HepG2 (cell line): Measurements from ENCODE around the gene NOTCH2. TPM values are rescaled to one million over a fixed set of nuclear protein-coding genes. Genes with fewer than 3 reads are reported as not detected.
"Not testable (repeated sequence)": the region's sequence is repeated elsewhere in the genome, so short reads cannot be mapped to it uniquely, and the experiment has no call there.

ENCODE experiments used
- ATAC-seq: fragments of 200-7000 bp; cut with Tn5 transposase; 3 replicates; pipeline ENCODE4 v1.9.1; 2020; ENCODE audit warnings: mild to moderate bottlenecking, moderate library complexity
- BruUV-seq: library from RNA; stranded (reverse); fragments of 400-500 nt; replicated peaks from 2 replicates; lab custom pipeline; 2021; lab: Mats Ljungman, UMichigan
- CTCF ChIA-PET: fragments of 300-600 bp; formaldehyde crosslinking; extraction: SDS; loops from one replicate; lab custom pipeline; 2021; ENCODE audit warnings: low total read pairs, inconsistent platforms, low intra/inter-chr PET ratio; lab: Yijun Ruan, JAX
- POLR2A ChIA-PET: fragments of 350-600 bp; sonication (Branson Sonifier 250); formaldehyde crosslinking; loops from one replicate; lab custom pipeline; 2020; ENCODE audit warnings: antibody characterized with exemption, inconsistent platforms; lab: Yijun Ruan, JAX
- DNase-seq: peaks from one replicate; pipeline ENCODE4 v3.0.0-alpha.2; 2015; ENCODE audit warnings: low spot score
- FAIRE-seq: peaks from 3 replicates; lab custom pipeline; 2011; peaks lifted over from hg19 to GRCh38; lab: Jason Lieb, UNC
- H2AFZ ChIP-seq: one replicate; pipeline ENCODE4 v1.6.1; 2011; ENCODE audit warnings: low read length, inconsistent platforms
- H3K27ac ChIP-seq: fragments of 300-600 bp; 3 replicates; pipeline ENCODE4 v1.8.0; 2011; ENCODE audit warnings: mixed run types, mild to moderate bottlenecking, mixed read lengths, low read length, inconsistent platforms; ENCODE audit not compliant: insufficient read depth; ENCODE audit errors: extremely low read length
- H3K27me3 ChIP-seq, 2 experiments: fragments of 200-600 bp in 1 of 2; 2 replicates in 1 of 2; 3 replicates in 1 of 2; pipeline versions ENCODE4 v1.6.0 to v1.8.0; 2011; ENCODE audit warnings: low read length in 2 of 2, mild to moderate bottlenecking in 2 of 2, moderate library complexity in 2 of 2, inconsistent platforms in 1 of 2; ENCODE audit not compliant: insufficient read depth in 2 of 2, control insufficient read depth in 1 of 2
- H3K36me3 ChIP-seq, 2 experiments: fragments of 200-600 bp in 1 of 2; replicated peaks in 1 of 2; 2 replicates in 1 of 2; 3 replicates in 1 of 2; pipeline versions ENCODE4 v1.5.1 to v1.8.0; 2011; ENCODE audit warnings: low read length in 2 of 2, inconsistent platforms in 1 of 2; ENCODE audit not compliant: insufficient read depth in 2 of 2, control insufficient read depth in 1 of 2
- H3K4me1 ChIP-seq: 2 replicates; pipeline ENCODE4 v1.5.1; 2012; ENCODE audit warnings: low read length, inconsistent platforms; ENCODE audit not compliant: insufficient read depth
- H3K4me2 ChIP-seq: 2 replicates; pipeline ENCODE4 v1.6.0; 2011; ENCODE audit warnings: low read depth, low read length, inconsistent platforms
- H3K4me3 ChIP-seq, 3 experiments: fragments of 200-600 bp in 1 of 3; sonication (generic), shearing (Covaris generic) in 1 of 3; replicated peaks in 1 of 3; 2 replicates each; pipeline ENCODE4 v1.5.1; 2011 to 2016; ENCODE audit warnings: low read length in 3 of 3, inconsistent platforms in 2 of 3, low read depth in 2 of 3, mild to moderate bottlenecking in 2 of 3, control low read depth in 1 of 3, mixed read lengths in 1 of 3; ENCODE audit not compliant: insufficient read depth in 1 of 3
- H3K79me2 ChIP-seq: one replicate; pipeline ENCODE4 v1.6.1; 2011; ENCODE audit warnings: low read length, inconsistent platforms; ENCODE audit not compliant: insufficient read depth
- H3K9ac ChIP-seq: 2 replicates; pipeline ENCODE4 v1.6.0; 2011; ENCODE audit warnings: mild to moderate bottlenecking, low read depth, low read length, inconsistent platforms; ENCODE audit not compliant: insufficient read depth
- H3K9me3 ChIP-seq: 2 replicates; pipeline ENCODE4 v1.5.1; 2012; ENCODE audit warnings: mild to moderate bottlenecking, low read length
- H4K20me1 ChIP-seq: 2 replicates; pipeline ENCODE4 v1.6.0; 2011; ENCODE audit warnings: inconsistent platforms, mild to moderate bottlenecking, low read length, moderate library complexity; ENCODE audit not compliant: insufficient read depth
- WGBS: methylation state at CpG from one replicate; pipeline ENCODE4 v1.1.6; 2017; ENCODE audit warnings: low lambda C conversion rate; 5-methylcytosine and 5-hydroxymethylcytosine counted together
- in situ Hi-C: cut with HindIII; loops from 2 replicates; pipeline ENCODE4 v1.10.0; 2017; ENCODE audit warnings: low pct_unique_long_range_greater_than_20kb; ENCODE audit not compliant: extremely low pct_ligation_motif_present
- intact Hi-C: fragments of 100-400 bp; cut with micrococcal nuclease; formaldehyde crosslinking; loops from one replicate; pipeline ENCODE4 v1.10.0; 2022; ENCODE audit not compliant: unreplicated experiment
- polyA plus RNA-seq, 8 experiments: library from polyadenylated mRNA; depleted of rRNA in 3 of 8; stranded (reverse) in 7 of 8; unstranded in 1 of 8; fragments of >200 nt; fragmentation: Illumina TruSeq in 4 of 8; extraction: Trizol in 4 of 8; gene quantifications; 2 replicates each; pipeline versions ENCODE4 v1.2.1 to v1.2.3, GENCODE V29; 2011 to 2016; ENCODE audit warnings: low read depth in 4 of 8, missing spikeins in 1 of 8, mixed read lengths in 1 of 8; ENCODE audit not compliant: insufficient read depth in 1 of 8
- total RNA-seq, 5 experiments: library from RNA; depleted of rRNA; stranded (reverse); fragments of >200 nt; fragmentation: Illumina TruSeq; extraction: Trizol; gene quantifications; 2 replicates each; pipeline ENCODE4 v1.2.3, GENCODE V29; 2016; ENCODE audit warnings: low read depth in 1 of 5

Gene NOTCH2
- total and polyA plus RNA-seq, 2 of the 13 experiments (the other 11 are each of a cell fraction or from before 2014, with no cell fraction given) = 4.0 to 11.4 TPM

DNA sequence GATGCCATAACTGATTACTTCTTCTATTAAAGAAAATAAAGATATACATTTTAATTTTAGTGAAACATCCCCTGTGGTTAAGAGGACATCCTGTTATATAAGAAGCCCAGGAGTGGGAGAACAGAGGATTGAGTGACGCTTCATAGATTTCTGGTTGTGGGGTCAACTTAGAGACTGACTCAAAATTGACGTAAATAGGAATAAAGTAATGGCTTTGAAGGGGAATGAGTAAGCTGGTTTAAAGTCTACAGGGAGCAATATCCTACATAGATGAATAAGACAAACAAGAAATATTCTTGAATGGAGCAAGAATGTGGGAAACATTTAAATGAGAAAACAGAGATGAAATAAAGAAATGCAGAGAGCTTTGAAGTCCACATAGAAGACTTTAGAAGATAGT lies 46.6 kb upstream of the NOTCH2 start:
- BruUV-seq, in situ Hi-C loops, POLR2A ChIA-PET, H3K79me2 ChIP-seq, H3K9ac ChIP-seq, H3K27me3 ChIP-seq, DNase-seq, H4K20me1 ChIP-seq, H2AFZ ChIP-seq, CTCF ChIA-PET, intact Hi-C loops, FAIRE-seq, H3K4me3 ChIP-seq, ATAC-seq, H3K4me2 ChIP-seq, H3K27ac ChIP-seq, H3K4me1 ChIP-seq, H3K36me3 ChIP-seq, H3K9me3 ChIP-seq: not testable (repeated sequence)
- WGBS = 2% methylated on average over 2 of the region's 2 CpGs

DNA sequence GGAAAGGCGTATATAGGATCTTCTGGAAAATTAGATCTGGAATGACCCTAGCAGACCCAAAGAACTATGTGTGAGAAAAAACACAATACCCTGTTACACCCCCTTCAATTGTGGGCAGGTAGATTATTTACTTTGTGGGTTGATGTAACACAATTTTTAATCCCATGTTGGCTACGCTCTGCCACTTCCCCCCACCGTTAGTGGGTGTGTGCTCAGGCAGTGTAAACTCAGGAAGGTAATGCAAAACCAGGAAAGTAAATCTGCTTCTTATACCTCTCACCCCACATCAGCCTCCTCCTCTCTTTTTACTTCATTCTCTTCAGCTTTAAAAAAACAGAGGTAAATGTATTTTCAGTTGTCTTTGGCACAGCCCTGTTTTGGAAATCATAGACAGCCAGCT lies 43.7 kb upstream of the NOTCH2 start:
- DNase-seq, ATAC-seq, CTCF ChIA-PET, H2AFZ ChIP-seq, H3K4me1 ChIP-seq, H3K9ac ChIP-seq, H3K79me2 ChIP-seq, intact Hi-C loops, H3K36me3 ChIP-seq, H3K4me2 ChIP-seq, H4K20me1 ChIP-seq, FAIRE-seq, POLR2A ChIA-PET, H3K9me3 ChIP-seq, H3K27me3 ChIP-seq, BruUV-seq, in situ Hi-C loops, H3K27ac ChIP-seq, H3K4me3 ChIP-seq: not testable (repeated sequence)
- WGBS = no CpG with 5 or more reads among the region's 3 CpGs

DNA sequence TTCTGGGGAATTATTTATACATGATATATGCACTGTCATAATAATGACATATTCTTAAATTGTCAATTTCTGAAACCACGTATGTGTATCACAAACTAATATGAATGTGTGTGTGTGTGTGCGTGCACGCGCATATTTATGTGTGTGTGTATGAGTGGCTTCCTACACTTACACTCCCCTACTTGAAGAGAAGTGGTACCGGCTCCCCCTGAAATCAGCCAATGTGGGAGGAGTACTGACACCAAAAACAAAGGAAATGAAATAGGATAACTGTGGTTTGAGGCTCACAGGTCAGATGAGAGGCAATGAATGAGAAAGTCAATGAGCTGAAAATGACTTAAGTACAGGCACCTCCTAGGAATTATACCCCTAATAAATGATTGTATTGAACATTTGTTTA lies 42.8 kb upstream of the NOTCH2 start:
- H3K4me3 ChIP-seq, BruUV-seq, DNase-seq, H3K9me3 ChIP-seq, intact Hi-C loops, H3K27ac ChIP-seq, H3K4me2 ChIP-seq, H2AFZ ChIP-seq, H3K9ac ChIP-seq, CTCF ChIA-PET, ATAC-seq, FAIRE-seq, H3K4me1 ChIP-seq, H4K20me1 ChIP-seq, in situ Hi-C loops, H3K36me3 ChIP-seq, H3K79me2 ChIP-seq, POLR2A ChIA-PET, H3K27me3 ChIP-seq: not testable (repeated sequence)
- WGBS = 79% methylated on average over 5 of the region's 5 CpGs

DNA sequence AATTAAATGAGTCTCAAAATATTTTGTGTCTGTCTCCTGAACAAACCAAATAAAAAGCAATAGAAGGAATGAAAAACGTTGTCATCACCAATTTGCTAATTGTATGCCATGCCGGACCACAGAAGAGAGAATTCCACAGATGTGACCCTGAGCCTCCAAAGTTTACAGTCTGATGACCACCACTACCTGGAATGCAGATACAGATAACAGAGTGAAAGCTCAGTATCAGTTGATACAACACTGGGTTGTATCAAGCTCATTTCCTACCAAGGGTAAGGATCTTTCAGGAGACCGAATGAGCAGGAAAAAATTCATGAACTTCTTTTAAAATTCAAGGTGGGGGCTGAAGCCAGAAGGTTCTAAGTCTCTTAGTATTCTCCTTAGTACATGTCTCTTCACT lies 42.3 kb upstream of the NOTCH2 start:
- POLR2A ChIA-PET = not testable (repeated sequence)

More for the DNA sequence above, 42.3 kb upstream of the NOTCH2 start:
- H3K27me3 ChIP-seq, H3K79me2 ChIP-seq, H3K27ac ChIP-seq, H3K36me3 ChIP-seq, H4K20me1 ChIP-seq, CTCF ChIA-PET, H3K4me3 ChIP-seq, H3K9ac ChIP-seq, intact Hi-C loops, H3K4me1 ChIP-seq, H2AFZ ChIP-seq, DNase-seq, in situ Hi-C loops, H3K4me2 ChIP-seq, H3K9me3 ChIP-seq, BruUV-seq: not testable (repeated sequence)
- peak; percentile 77 for FAIRE-seq
- WGBS = no CpG with 5 or more reads among the region's 3 CpGs
- peak; percentile 93 for ATAC-seq
